Endometrium (tissue), 2 donors: ENCODE results near the gene SLC39A11.
"Not testable (repeated sequence)": the region's sequence is repeated elsewhere in the genome, so short reads cannot be mapped to it uniquely, and the experiment has no call there.

Experiments used
- FAIRE-seq: peaks from 2 replicates; lab custom pipeline; 2012; peaks lifted over from hg19 to GRCh38; lab: Jason Lieb, UNC
- donor health status: control.
- donor health status: control.

The SLC39A11 gene

DNA sequence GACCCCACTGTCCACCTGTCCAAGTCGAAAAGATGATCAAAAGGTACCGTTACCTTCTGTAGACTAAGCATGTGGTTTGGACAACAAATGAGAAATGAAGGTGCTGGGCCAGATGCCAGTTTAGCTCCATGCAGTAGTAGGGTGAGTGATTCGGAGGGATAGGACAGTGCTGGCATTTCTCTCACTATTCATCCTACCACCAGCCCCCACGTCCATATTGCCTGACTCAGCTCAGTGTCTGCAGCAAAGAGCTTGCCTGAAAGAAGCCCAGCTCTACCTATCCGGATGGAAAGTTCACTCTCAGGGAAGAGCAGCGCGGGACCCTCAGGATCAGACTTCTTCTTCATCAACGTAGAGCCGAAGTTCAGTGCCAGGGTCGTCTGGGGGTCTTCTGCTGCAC is 145.0 kb downstream of the SLC39A11 start:
- FAIRE-seq = no peak

DNA sequence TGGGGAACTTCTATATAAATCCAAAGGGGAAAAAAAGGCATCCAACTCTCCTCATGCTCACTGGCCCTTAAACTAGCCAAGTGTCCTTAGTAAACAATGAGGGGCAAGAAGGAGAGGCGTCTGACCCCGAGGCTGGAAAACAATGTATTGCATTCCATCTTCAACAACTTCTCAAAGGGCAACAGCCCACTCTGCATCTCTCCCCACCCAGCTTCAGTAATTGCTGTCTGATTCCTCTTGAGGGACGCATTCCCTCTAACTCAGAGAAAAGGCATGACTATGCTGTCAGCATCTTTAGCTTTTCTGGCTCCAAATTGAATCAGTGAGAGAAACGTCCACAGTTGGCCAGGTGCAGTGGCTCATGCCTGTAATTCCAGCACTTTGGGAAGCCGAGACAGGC is 145.8 kb downstream of the SLC39A11 start:
- no peak for FAIRE-seq

DNA sequence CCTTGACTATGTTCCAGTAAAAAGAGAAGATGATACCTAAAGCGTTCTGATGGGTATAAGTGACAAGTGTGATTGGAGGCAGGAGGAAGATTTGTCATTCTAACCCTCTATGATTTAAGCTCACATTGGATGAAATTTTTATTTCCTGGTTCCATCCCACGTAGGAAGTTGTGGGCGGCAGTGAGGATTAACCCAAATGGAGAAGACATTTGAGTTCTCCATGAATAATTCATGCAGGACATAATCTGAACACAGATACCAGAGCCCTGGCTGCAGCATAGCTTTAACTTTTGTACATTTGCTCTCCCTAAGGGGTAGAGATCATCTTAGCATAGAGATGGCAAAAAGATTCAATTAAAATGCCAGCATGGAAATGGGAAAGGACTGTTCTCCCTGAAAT is 146.3 kb downstream of the SLC39A11 start:
- FAIRE-seq = no peak

DNA sequence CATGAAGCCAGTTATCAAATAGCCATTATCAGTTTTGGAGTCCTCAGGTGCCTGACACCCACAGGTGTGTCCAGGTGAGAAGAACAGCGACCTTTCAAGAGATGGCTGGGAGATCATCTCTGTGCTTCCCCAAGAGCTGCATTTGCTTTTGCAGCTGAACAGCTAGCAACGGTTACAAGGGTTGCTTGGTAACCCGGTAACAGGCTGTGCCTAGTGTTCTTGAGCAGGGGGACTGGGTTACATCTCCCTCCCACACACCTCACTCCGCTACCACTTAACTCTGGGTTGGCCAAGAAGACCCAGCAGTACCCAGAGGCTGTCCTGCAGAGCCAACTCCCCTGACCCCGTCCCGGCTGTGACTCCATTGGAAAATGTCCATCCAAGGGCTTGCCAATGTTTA is 147.0 kb downstream of the SLC39A11 start:
- FAIRE-seq = no peak

DNA sequence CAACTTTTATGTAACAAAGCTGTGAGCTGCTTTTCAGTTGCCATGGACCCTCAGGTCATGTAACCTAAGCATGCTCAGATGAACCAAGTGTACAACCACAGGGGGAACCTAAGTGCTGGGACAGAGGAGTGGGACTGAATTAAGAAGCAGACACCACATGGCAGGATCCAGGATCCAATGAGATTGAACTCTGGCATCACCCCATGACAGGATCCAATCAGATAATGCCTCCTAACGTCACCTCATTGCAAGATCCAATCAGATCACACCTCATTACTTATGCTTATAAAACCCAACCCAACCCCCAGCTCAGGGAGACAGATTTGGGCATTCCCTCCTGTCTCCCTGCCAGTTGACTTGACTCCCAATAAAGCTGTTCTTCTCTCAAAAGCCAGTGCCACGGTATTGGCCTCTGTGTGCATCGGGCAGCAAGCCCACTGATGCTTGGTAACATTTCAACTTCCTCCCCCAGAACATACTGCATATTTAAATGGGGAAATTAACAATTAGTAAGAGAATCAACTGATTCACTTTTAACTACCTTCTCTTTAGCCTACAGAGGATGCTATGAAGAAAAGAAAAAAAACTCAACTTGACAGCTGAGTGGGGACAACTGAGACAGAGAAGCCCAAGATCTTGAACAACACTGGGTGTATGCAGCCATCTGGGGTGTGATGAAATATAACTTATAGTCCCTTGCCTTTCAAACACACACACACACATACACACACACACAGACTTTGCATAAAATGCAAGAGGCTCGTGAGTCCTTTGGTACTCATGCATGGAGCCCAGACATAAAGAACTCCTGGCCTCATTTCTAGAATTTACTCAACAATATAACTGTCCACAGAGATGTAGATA is 148.4 kb downstream of the SLC39A11 start:
- no peak for FAIRE-seq

DNA sequence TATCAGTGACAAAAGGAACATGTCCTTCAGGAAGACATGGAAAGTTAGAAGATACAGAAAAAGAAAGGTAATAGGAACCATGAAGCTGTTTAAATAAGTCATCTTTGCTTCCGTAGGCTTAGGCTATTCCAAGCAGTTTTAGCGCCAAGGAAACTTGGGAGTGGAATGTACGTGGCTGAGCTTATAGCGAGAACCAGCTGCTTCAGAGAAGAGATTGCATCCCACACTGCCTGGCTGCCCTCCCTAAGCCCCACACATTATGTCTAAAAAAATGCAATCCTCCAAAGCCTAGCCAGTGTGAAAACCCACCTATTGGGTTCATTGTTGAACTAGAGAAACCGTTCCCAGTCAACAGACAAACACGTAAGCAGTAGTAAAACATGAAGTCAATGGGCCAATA is 149.9 kb downstream of the SLC39A11 start:
- FAIRE-seq = no peak

DNA sequence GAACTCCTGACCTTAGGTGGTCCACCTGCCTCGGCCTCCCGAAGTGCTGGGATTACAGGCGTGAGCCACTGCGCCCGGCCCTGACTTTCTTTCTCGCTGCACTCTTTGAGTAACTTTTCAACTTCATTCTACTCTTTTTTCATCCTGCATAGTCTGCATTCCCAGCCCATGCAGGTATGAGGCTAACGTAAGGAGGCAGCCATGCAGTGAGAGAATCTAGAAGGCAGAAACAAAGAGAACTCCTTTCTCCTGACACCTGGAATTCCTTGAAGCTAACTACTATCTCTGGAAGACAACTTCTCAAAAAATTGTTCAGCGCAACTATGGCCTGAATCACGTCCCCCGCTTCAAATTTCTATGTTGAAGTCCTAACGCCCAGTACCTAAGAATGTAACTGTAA is 152.0 kb downstream of the SLC39A11 start:
- no peak for FAIRE-seq

DNA sequence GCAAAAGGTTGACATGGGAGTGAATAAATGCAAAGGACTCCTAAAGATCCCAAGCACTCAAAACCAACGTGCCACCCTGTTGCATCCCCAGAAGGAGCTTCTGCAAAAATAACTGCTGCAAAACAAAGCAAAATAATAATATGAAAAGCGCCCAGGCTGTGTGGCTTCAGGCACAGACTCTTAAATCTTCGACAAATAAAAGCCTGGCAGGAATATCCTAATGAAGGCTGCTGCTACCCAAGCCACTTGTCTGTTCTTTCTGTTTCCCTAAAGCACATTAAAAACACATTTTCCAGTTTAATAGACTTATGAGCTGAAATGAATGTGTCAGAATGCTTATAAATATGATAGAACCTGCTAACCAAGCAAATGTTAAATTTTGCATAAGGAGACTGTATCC is 154.0 kb downstream of the SLC39A11 start:
- FAIRE-seq = no peak

DNA sequence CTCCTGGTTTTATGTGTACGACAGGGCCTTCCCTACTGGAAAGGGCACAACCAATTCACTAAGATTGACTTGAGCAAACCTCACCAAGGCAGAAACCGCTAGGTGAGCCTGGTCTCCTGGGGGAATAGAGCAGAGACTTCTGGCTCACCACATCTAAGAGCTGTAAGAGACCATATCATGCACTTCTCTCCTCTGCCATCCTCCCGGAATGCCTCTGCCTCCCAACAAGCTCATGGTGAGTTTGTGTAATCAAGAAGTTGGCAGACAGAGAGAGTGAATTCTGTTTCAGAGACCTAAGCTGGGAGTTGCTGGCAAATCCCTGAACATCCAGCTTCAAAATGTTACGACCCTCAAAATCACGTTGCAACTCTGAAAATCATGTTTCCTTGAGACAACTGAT is 154.8 kb downstream of the SLC39A11 start:
- FAIRE-seq = no peak

DNA sequence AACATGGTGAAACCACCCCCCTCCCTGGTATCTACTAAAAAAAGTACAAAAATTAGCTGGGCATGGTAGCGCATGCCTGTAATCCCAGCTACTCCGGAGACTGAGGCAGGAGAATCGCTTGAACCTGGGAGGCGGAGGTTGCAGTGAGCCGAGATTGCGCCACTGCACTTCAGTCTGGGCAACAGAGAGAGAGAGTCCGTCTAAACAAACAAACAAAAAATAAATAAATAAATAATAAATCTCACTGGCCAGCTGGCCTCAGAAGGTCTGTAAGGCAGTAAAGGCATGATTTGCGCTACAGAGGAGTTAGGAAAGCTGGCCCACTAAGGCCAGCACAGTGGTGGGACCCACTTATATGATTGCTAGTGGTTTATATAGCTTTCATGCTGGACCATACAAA is 155.2 kb downstream of the SLC39A11 start:
- FAIRE-seq = not testable (repeated sequence)

DNA sequence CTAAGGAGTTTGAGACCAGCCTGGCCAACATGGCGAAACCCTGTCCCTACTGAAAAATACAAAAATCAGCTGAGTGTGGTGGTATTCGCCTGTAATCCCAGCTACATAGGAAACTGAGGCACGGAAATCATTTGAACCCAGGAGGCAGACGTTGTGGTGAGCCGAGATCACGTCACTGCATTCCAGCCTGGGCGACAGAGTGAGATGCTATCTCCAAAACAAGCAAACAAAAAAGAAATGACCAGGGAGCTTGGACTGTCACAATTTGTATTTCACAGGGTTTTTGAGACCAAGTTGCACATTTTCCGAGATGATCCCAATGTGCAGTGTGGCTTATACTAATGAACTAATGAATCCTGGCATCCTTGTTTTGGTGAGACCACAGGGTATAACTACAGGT is 156.5 kb downstream of the SLC39A11 start:
- no peak for FAIRE-seq

DNA sequence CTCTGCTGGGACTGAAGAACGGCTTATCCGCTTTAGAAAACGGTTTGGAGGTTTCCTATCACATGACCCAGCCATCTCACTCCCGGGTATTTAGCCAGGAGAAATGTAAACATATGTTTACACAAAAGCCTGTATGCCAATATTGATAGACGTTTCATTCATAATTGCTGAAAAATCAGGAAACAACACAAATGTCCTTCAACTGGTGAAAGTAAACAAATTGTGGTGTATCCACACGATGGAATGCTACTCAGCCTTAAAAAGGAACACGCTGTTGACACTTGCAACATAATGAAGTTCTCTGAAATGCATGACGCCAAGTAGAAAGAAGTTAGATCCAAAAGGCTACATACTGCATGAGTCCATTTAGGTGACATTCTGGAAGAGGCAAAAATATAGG is 157.6 kb downstream of the SLC39A11 start:
- no peak for FAIRE-seq

DNA sequence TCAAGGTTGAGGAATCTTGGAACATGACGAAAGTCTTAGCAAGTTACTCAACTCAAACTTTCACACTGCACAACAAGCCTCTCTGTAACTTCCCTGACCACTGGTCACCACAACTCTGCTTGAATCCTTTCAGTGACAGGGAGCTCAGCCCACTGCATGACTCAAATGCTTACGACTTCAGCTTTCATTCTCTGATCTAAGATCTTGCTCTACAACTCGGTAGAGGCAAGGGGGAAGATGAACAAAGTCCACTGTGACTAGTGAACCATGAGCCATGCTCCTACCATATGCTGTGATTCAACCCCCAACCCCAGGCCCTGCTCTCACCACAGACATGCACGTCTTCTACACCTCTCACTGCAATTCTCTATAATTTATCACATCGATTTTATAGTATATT is 160.9 kb downstream of the SLC39A11 start:
- FAIRE-seq = no peak

DNA sequence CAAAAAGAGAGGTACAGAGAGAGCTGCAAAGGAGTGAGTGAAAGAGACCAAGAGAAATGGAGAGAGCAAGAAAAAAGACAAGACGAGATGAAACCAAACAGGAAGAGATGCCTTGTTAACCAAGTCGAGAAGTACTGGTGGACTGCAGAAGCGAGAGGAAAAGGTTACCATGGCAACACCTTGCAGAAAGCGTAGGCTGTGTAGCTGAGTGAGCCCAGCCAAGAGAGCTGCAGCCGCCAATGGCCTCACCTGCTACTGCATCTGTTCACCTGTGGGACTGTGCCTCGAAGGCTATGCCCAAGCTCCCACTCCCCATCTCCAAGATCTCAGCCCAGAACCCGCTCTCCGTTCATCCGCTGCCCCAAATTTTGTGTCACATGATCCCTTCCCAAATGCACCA is 161.3 kb downstream of the SLC39A11 start:
- FAIRE-seq = no peak

DNA sequence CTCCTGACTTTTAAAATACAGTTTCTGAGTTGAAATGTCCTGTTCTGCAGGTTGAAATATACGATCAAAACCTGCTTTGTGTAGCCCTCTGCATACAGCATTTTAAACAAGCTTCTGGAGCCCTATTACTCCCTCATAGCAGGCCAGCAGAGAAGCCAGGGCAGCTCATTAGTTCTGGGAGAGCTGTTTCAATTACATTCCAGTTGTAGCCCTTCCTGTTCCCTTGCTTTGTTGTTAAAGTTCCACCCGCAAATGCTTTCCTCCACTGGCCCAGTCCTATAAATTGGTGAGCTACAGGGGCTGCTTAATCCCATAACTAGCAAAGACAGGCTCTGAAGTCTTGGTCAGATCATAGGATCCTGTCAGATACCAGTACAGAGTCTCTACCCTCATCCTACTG is 162.5 kb downstream of the SLC39A11 start:
- no peak for FAIRE-seq

DNA sequence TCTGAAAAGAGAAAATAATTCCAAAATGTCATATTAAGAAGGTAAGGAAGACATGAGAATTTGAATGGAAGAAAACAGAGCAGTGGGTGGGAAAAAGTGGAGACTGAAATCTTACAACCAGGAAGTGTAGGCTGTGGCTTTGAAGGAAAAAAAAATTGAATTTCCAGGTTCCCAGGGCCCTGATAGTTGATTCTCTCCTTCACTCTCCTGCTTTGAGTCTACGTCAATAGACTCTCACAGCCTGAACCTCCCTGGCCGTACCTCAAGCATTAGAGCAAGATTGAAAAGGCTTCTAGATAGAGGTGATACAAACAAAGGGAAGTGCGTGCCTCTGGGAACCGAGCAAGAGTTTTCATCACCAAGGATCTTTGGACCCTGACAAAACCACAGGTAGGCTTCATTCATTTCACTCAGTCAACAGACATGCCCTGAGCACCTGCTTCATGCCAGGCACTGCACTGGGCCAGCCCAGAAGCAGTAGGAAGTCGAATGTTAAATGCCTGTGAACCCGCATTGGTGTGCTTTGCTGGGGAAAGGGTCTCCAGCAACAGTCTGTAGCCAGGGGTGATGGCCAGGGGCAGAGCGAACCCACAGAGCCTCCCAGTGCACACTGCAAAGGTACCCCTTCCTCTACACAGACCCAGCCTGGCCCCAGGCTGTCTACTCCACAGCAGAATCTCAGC is 163.9 kb downstream of the SLC39A11 start:
- FAIRE-seq = no peak

DNA sequence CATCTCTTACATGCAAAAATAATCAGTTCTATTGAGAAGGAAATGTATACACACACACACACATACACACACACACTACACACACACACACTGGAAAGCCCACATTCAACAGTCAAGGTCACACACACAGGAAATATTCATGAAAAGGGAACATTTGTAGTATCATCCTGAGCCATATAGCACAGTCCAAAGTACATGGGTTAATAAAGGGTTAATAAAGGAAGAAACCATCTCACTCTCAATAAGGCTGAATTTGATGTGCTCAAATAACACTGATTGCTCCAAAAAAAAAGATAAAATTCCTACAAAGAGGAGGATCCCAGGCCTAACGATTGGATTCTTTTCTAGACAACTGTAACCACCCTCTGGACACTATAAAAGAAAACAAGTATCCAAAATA is 164.7 kb downstream of the SLC39A11 start:
- no peak for FAIRE-seq

DNA sequence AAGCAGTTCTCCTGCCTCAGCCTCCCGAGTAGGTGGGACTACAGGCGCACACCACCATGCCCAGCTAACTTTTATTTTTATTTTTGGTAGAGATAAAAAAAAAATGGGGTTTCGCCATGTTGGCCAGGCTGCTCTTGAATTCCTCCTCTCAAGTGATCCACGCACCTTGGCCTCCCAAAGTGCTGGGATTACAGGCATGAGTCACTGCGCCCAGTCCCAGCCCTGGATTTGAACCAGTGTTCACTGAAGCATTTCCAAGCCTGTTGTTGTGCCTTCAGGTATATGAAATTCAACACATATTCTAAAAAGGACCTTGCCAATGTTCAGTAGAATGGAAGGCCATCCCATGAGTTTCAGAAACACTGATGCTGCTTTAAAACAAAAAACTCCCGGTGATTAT is 165.3 kb downstream of the SLC39A11 start:
- no peak for FAIRE-seq

DNA sequence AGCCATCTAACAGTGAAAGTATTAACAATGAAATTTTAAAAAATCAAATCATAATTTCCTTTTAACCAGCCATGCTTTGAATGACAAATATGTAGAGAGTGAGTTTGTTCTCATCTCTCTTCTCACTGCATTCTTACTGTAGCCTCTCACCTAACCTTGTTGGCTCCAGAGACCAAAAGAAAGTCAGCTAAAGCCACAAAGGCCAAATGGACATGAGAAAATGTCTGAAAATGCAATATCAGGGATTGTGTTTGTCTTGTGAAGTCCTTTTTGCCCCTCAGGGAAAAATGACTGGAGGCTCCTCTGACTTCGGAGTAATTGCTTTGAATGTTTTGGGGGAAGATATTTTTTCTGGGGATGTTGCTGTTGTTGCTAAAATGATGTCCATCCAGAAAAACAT is 166.3 kb downstream of the SLC39A11 start:
- FAIRE-seq = no peak

DNA sequence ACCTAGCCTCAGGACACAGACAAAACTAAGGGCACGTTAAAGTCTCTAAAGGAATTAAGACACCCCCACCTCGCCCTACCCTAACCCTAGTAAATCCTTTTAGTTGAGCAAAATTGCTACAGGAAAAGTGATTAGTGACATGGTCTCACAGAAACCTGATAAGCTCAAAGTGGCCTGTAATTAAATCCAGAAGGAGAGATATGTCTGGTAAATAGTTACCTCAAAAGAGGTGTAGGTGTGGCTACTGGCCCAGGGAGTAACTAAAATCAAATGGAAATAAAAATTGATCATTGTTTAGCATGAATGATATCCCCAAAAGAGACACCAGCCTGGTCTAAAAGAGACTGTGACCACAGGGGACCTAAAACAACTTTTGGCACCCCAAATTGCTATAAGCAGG is 168.3 kb downstream of the SLC39A11 start:
- no peak for FAIRE-seq

DNA sequence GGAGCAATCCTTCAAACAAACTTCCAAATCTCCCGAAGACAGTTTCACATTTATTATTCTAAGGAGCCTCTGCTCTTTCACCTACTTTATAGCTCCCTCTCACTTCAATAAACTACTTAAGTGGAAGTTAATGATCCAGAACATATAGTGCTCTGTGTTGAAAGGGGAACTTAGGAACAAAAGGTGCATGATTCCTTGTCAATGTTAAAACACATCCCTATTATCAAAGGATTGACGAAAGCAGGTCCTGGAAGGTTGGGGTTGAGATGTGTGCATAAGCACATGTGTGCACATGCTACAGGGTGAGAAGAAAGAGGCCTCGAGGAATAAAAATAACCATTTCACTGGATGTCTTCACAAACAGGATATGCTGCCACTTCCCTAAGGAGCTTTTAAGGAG is 170.3 kb downstream of the SLC39A11 start:
- no peak for FAIRE-seq

DNA sequence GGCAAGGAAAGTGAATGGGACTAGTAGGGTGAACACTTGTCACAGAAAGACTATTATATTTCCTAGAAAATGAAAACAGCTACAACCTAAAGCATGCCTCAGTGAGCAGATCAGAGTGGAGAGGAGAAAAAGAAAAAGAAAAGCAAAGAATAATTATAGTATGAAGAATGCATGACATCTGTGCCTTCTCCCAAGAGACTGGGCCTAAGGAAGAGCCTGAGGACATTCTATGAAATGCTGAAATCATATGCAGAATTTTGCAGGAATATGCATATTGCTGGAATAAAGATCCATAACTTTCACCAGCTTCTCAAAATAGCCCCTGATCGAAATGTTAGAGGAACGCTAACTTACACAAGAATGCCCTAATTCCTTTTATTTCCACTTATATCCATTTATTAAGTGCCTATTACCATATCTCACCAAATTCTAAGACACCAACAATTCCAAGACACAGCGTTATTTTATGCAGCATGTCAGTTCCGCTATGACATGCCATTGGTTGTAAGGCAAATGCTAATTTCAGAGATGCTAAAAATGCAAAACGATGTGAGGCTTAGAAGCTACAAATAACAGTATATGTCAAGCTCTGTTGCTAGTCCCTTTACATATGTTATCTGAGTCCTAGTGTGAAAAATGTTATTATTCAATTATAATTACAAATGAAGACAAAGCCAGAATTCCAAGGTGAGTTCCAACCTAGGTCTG is 171.0 kb downstream of the SLC39A11 start:
- no peak for FAIRE-seq

DNA sequence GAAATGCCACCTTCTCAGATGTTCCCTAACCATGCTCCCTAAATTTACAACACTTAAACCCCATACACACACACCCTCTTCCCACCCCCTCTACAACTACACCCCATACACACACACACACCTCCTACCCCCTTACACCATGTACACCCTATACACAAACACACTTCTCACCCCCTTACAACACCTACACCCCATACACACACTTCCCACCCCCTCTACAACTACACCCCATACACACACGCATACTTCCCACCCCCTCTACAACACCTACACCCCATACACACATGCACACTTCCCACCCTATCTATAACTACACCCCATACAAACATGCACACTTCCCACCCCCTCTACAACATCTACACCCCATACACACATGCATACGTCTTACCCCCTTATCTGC is 172.0 kb downstream of the SLC39A11 start:
- no peak for FAIRE-seq
